Caco-2 (cell line): Measurements from ENCODE around the gene PTPN6. TPM values are rescaled to one million over a fixed set of nuclear protein-coding genes. Genes with fewer than 3 reads are reported as not detected.
A peak's percentile ranks its signal among the peaks of the same experiment; 100 is the strongest.

Experiments used
- BruUV-seq: library from RNA; stranded (reverse); fragments of 400-500 nt; replicated peaks from 2 replicates; lab custom pipeline; 2021; lab: Mats Ljungman, UMichigan
- CTCF ChIA-PET: fragments of 300-600 bp; sonication (Branson Sonifier 250); formaldehyde crosslinking; loops from one replicate; lab custom pipeline; 2022; ENCODE audit warnings: antibody characterized with exemption; lab: Charles Lee
- POLR2A ChIA-PET: fragments of 300-600 bp; sonication (Branson Sonifier 250); formaldehyde crosslinking; loops from one replicate; lab custom pipeline; 2022; ENCODE audit warnings: antibody characterized with exemption; lab: Charles Lee
- DNase-seq, 2 experiments: peaks; one replicate each; pipeline versions ENCODE4 v3.0.0 to v3.0.0-alpha.2; 2020 to 2022
- H3K27me3 ChIP-seq: replicated peaks from 2 replicates; pipeline ENCODE4 v1.6.0; 2011; ENCODE audit warnings: low read length; ENCODE audit not compliant: control insufficient read depth, insufficient read depth
- H3K36me3 ChIP-seq: 2 replicates; pipeline ENCODE4 v1.5.1; 2011; ENCODE audit warnings: low read length; ENCODE audit not compliant: control insufficient read depth, insufficient read depth
- H3K4me1 ChIP-seq: fragments of 250-450 bp; sonication (Bioruptor Pico); 2 replicates; pipeline ENCODE4 v1.5.1; 2020; ENCODE audit warnings: mild to moderate bottlenecking
- H3K4me3 ChIP-seq: 2 replicates; pipeline ENCODE4 v1.5.1; 2011; ENCODE audit warnings: low read depth, mild to moderate bottlenecking, control low read depth, low read length
- H3K9me3 ChIP-seq: fragments of 250-450 bp; sonication (Bioruptor Pico); 2 replicates; pipeline ENCODE4 v1.5.1; 2020; ENCODE audit warnings: mild to moderate bottlenecking, moderate library complexity
- H3K27ac Mint-ChIP-seq: one replicate; pipeline ENCODE4 v1.8.0; 2022; ENCODE audit warnings: mixed read lengths; ENCODE audit not compliant: unreplicated experiment
- H3K27me3 Mint-ChIP-seq: one replicate; pipeline ENCODE4 v1.8.0; 2022; ENCODE audit warnings: mixed read lengths; ENCODE audit not compliant: insufficient read depth, unreplicated experiment
- H3K36me3 Mint-ChIP-seq: one replicate; pipeline ENCODE4 v1.8.0; 2022; ENCODE audit warnings: mild to moderate bottlenecking, mixed read lengths; ENCODE audit not compliant: insufficient read depth, unreplicated experiment
- H3K4me1 Mint-ChIP-seq: one replicate; pipeline ENCODE4 v1.8.0; 2022; ENCODE audit warnings: low read depth, mixed read lengths; ENCODE audit not compliant: unreplicated experiment
- H3K4me3 Mint-ChIP-seq: one replicate; pipeline ENCODE4 v1.8.0; 2022; ENCODE audit warnings: mild to moderate bottlenecking, moderate library complexity, mixed read lengths; ENCODE audit not compliant: unreplicated experiment
- H3K9me3 Mint-ChIP-seq: one replicate; pipeline ENCODE4 v1.8.0; 2022; ENCODE audit warnings: mixed read lengths; ENCODE audit not compliant: unreplicated experiment
- CTCF ChIP-seq, 2 experiments: fragments of 200-600 bp in 1 of 2; IDR thresholded peaks; 1 replicate in 1 of 2; 2 replicates in 1 of 2; pipeline versions ENCODE4 v1.5.1 to v1.8.0; 2011 to 2022; ENCODE audit warnings: antibody characterized with exemption in 1 of 2, control low read depth in 1 of 2, inconsistent platforms in 1 of 2, low read depth in 1 of 2, low read length in 1 of 2, mild to moderate bottlenecking in 1 of 2, moderate library complexity in 1 of 2; ENCODE audit not compliant: insufficient read depth in 1 of 2, severe bottlenecking in 1 of 2, unreplicated experiment in 1 of 2
- intact Hi-C: fragments of 100-400 bp; cut with micrococcal nuclease; formaldehyde crosslinking; loops from one replicate; pipeline ENCODE4 v1.10.0; 2022; ENCODE audit not compliant: unreplicated experiment
- total RNA-seq: library from RNA; stranded (reverse); gene quantifications from 2 replicates; pipeline ENCODE4 v1.2.3, GENCODE V29; 2022

PTPN6 gene
- total RNA-seq, 1 experiment from 2014 or later: 43.9 TPM

GRCh38 chr12:6936636-6937480 is 14.3 kb upstream of the PTPN6 start:
- H3K36me3 Mint-ChIP-seq: peaks cover 88% of the 10 kb centered on the region

GRCh38 chr12:6937481-6938352 is 13.4 kb upstream of the PTPN6 start:
- BruUV-seq: TSS peak; percentile 88
- intact Hi-C loops: loop anchor here (1.0 kb wide), 3 partner anchors 13 to 68 kb away; partner anchors contain the start of gene SPSB2
- TF ChIP-seq CTCF (IDR thresholded peaks at IDR 0.05; ENCODE audit: insufficient read depth in 1 of 2, low read depth in 1 of 2, low read length in 1 of 2, severe bottlenecking in 1 of 2, unreplicated experiment in 1 of 2): peak; percentile 98 to 99

More at GRCh38 chr12:6936636-6937480, 14.3 kb upstream of the PTPN6 start:
- H3K36me3 ChIP-seq: peaks cover 14% of the 10 kb centered on the region
- H3K4me3 ChIP-seq: peak overlapping the region; percentile 55
- H3K27ac Mint-ChIP-seq: peak overlapping the region; percentile 92
- POLR2A ChIA-PET: interaction anchor here (1.1 to 1.3 kb wide), 10 partner anchors 8 to 466 kb away, joined by 3 to 20 read pairs (median 9); partner anchors contain the start of genes ATN1, CDCA3, SPSB2 and USP5
- no peaks in the 10 kb centered on the region for H3K27me3 ChIP-seq
- intact Hi-C loops: loop anchor here (1.0 kb wide), 1 partner anchor 64 kb away; the partner anchor contains the start of gene SPSB2
- no peaks in the 10 kb centered on the region for H3K9me3 ChIP-seq
- H3K4me1 ChIP-seq: peaks cover 10% of the 10 kb centered on the region
- CTCF ChIA-PET: interaction anchor here (0.9 to 3.0 kb wide), 11 partner anchors 10 to 170 kb away, joined by 3 to 56 read pairs (median 10); partner anchors contain the start of genes ATN1, CDCA3, SPSB2 and USP5
- H3K4me3 Mint-ChIP-seq: peak overlapping the region; percentile 73
- no peaks in the 10 kb centered on the region for H3K27me3 Mint-ChIP-seq
- no TSS peak for BruUV-seq
- H3K9me3 Mint-ChIP-seq: no peaks in the 10 kb centered on the region
- no peak for DNase-seq
- H3K4me1 Mint-ChIP-seq: peaks cover 25% of the 10 kb centered on the region
- TF ChIP-seq CTCF (IDR thresholded peaks at IDR 0.05; ENCODE audit: insufficient read depth in 1 of 2, low read depth in 1 of 2, low read length in 1 of 2, severe bottlenecking in 1 of 2, unreplicated experiment in 1 of 2): no peak

More at GRCh38 chr12:6937481-6938352, 13.4 kb upstream of the PTPN6 start:
- Mint-ChIP-seq H3K4me1 (peaks cover 25% of the 10 kb centered on the region), H3K36me3 (peaks cover 93% of the 10 kb centered on the region), H3K9me3 (no peaks in the 10 kb centered on the region), H3K4me3 (peak overlapping the region; percentile 73), H3K27ac (peak overlapping the region; percentile 92), H3K27me3 (no peaks in the 10 kb centered on the region)
- H3K27me3 ChIP-seq: no peaks in the 10 kb centered on the region
- H3K4me3 ChIP-seq: peak overlapping the region; percentile 55
- H3K4me1 ChIP-seq: peaks cover 11% of the 10 kb centered on the region
- no peaks in the 10 kb centered on the region for H3K9me3 ChIP-seq
- ChIA-PET POLR2A (interaction anchor here (0.5 to 1.3 kb wide), 20 partner anchors 8 to 760 kb away, joined by 3 to 20 read pairs (median 5); partner anchors contain the start of genes ATN1, CDCA3, SPSB2 and USP5), CTCF (interaction anchor here (0.6 to 3.0 kb wide), 20 partner anchors 9 to 736 kb away, joined by 3 to 56 read pairs (median 4); partner anchors contain the start of genes ATN1, CDCA3, GAPDH and SPSB2)
- peaks cover 12% of the 10 kb centered on the region for H3K36me3 ChIP-seq
- peak; percentile 97 for DNase-seq
